ENCODE measurements around the gene LOXL3.

The LOXL3 gene

DNA sequence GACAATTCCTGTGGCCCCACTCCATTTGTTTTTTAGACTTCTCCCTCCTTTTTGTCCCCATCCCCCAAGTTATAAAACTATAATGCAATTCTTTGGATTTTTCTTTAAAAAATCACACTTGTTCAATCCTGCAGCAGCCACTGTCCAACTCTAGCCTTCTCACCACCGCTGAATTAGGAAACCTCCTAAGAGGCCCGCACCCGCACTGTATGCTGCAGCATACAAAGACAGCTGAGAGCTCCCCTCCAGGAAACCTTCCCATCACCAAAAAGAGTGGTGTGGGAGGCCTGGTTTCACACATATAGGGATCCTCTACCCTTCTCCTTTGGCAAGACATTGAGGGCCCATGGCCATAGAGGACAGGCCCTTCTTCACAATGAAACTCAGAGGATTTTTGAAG, 49.2 kb downstream of the LOXL3 start:
- no peak for DNase-seq

DNA sequence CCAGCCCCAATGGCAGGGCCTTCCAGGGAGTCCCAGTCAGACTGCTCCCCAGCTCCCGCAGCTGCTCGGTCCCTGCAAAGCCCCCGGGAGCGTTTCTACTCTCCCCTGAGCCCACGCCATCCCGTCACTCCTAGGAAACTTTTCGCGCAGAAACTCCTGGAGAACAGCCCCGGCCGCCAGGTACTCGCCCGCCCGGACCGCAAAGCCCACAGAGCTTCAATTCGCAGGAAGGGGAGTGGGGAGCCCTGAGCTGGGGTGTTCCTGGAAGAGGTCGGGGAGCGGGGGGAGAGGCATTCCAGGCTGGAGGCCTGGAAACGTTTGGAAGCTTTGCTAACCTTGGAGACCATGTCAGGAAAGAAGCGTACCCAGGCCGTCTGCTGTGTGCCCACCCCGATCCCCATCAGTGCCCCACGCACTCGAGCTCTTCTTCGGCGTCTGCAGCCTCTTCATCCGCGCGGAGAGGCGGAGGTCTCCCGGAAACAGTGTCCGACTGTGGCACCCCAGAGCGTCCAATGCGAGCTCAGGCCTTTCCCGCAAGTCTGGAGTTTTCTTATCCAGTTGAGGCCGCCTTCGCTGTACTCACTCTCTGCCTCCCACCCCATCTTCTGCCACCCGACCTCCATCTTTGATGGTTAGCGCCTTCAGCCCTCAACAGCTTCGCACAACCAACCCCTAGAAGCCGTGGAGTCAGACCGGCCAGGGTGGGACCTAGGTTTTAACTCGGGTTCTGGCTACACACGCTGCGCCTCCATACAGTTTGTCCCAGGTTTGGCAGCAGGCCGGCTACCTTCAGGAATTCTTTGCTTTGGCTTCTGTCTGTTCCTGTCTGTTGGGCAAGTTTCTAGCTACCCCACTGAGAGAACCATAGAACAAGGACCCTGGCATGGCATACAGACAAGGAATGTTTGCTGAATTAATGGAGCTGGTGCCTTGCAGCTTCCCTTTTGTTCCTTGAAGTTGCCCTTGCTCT, 50.0 kb downstream of the LOXL3 start:
- DNase-seq = no peak

DNA sequence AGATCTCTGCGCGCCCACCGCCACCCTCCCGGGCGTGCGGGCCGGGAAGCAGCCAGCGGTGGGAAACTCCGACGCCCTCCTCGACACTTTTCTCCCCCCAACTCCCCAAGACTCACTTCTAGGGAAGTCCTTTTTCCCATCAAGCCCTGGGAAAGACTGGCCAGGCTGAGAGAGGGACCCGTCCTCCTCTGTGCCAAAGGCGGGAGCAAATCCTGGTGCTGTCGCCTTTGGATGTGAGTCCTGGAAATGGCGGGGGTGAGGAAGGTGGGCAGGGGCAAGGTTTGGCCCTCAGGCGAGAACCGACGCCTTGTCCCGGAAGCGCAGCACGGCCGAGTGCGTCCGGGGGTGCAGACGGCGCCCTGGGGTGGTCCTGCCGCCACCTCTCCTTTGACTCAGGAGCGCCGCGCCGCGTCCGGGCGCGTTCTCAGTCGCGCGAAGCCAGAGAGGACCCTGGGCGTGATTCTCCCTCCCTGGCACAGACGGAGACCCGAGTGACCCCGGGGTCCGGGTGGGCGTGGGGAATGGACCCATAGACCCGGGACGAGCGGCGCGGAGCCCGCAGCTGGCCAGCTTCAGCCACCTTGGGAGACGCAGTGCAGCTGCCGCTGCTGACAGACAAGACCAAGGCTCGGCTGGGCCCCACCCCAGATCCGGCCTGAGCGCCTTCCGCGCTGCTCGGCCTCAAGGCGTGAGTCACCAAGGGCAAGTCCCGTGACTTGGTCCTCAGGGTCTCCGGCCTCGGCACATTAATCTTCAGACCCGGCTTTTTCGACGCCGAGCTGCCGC, 50.8 kb downstream of the LOXL3 start:
- no peak for DNase-seq

DNA sequence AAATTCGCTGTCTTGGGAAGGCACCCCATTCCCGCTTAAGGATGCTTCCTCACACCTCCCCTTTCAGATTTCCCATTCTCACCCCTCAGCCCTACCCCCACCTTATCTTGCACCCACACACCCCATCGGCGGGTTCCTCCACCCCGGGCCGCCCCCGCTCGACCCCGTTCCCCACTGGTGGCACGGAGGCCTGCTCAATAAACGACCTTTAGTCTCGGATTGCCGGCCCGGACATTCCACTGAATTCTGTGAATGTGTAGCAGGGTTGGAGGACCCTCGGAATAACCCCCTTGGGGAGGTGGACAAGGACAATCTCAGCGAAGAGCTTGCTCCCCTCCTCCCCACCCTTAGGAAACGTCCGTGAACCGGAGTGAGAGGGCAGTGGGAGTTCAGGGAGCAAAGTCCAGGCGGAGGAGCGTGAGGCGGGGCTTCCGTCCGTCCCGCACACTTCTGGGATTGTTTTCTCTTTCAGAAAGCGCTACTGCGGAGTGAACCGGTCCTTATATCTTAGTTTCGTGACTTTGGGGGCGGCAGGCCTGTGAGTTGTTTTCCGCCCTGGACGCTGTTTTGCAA, 51.5 kb downstream of the LOXL3 start:
- no peak for DNase-seq

DNA sequence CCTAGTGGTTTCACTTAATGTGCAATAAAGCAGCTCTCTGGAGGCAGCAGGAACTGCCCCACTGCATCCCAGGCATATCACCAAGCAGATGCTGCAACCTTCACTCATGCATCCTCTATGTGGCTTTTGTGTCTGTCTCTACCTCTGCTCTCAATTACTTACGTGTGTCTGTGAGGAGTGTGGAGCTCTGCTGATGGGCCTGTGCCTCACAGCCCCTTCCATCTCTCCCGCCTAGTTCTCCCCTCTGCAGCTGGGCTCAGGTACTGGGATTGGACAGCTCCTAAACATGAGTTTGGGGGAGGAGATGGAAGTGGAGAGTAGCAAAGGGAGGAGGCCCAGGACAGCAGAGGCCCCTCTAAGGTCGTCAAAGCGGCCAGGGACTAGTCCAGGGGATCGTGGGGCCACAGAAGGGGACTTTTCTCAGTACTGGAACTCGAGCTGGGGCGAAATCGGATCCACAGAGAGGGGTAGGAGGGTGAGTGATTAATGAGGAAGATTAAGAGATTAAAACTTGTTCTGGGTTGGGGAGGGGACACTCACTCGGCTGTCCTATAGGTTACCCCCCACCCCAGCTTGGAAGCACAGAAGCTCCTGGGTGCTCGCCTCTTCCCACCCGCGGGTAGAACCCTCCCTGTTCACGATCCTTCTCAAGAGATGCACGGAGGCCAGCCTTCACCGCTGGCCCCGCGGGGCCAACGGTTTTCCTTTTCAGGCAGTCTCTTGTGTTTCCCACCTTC, 52.2 kb downstream of the LOXL3 start:
- DNase-seq = no peak

DNA sequence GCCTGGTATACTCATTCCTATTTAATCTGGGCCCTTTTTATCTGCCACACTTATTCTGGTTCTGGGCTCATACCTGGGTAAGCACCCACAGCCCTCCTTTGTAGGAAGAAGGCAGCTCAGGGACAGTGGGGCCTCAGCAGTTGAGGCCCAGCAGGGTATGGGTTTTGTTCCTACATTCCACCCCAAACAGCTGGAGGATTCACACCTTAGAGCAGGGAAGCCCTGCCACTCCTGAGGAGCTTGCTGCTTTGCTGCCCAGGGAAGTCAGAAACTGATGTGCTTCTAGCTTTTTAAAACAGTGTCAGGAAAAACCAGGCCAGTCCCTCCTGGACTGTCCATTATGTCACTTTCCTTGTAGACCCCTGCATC, 53.2 kb downstream of the LOXL3 start:
- DNase-seq = no peak

DNA sequence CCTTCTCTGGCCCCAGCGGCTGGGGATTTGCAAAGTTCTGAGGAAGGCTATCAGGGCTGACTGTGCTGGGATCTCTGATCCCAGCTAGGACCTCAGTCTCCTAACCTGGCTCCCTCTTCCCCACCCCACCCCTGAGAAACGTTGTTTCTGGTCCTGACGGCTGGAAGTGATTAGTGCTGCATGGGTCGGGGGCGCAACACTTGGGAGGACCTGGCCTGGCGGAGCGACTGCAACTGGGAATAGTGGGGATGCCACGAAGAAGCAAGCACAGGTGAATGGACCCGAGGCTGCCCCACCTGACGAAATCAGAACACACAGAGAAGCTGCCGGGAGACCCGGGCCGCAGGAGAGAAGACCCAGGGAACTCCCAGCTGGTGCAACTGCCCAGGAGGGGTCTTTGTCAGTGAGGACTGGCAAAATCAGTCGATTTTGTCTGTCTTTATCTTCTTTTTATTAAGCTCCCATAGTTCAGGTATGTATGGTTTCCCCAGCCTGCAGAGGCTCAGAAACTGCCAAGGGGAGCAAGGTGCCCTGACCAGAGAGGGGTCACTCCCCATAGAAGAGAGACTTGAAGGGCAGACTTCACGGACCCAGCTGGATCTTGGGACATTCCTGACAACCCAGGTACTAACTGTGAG, 53.7 kb downstream of the LOXL3 start:
- DNase-seq = no peak

DNA sequence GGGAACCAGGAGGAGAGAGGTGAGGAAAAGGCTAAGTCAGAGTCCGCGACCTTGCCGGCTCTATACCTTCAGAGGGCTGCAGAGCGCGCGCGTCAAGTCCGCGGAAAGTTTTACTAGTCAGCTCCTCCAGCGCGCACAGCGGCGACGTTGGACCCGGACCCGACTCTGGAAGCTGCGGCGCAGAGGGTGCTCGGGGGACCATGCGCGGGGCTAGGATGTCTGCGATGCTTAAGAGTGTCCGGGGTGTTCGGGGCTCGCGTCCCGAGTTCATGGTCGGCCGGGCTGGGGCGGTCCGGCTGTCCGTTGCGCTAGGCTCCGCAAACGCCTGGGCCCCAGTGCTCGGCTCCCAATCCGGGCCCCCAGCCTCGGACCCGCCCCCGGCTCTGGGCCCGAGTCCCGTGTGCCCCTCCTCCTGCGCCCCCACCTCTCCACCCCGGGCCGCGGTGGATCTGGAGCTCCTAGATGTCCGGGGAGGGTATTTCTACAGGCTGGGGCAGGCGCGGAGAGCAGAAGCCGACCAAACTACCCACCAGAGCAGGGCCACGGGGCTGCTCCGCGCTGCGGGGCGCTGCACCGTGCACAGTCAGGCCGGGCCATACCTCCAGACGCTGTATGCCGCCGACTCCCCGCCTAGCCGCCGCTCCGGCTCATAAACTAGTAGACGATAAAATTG, 54.3 kb downstream of the LOXL3 start, which contains the start of gene LBX2:
Gene LBX2, minus strand, starts transcription at position 337 of the 673 bp plus-strand sequence. Its CDS starts 66 bp downstream, at position 271.
- DNase-seq = no peak

DNA sequence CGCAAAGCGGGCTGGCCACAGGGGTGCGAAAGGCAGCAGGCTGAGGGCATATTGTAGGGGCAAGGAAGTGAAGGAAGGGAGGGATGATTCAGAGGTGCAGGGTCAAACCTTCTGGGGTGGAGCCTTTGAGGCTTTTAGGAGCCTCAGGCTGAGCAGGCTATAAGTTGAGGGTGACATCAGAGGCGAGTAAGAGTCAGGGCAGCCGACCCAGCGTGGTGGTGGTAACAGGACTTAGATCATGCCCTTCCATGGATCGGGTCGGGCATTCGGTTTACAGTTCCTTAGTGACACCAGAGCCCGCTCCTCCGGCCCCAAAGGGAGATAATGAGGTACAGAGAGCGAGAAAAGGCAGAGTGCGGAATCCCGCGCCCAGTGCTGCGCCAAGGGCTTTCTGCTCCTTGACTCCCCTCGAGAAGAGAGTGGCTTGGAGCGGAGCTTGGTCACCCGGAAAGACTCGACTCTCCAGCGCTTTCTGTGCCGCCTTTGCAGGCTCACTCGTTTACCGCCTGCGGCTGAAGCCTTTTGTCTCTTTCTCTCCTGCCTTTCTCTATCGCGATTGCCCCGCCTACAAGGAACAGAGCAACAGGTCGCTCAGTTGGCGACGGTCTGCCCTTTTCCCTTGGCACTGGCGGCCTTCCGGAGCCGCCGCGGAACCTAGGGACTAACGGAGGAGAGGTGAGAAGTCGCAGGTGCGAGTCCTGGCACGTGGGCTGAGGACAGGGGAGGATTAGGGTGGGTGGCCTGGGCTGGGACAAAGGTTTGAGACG, 55.1 kb downstream of the LOXL3 start:
- no peak for DNase-seq

DNA sequence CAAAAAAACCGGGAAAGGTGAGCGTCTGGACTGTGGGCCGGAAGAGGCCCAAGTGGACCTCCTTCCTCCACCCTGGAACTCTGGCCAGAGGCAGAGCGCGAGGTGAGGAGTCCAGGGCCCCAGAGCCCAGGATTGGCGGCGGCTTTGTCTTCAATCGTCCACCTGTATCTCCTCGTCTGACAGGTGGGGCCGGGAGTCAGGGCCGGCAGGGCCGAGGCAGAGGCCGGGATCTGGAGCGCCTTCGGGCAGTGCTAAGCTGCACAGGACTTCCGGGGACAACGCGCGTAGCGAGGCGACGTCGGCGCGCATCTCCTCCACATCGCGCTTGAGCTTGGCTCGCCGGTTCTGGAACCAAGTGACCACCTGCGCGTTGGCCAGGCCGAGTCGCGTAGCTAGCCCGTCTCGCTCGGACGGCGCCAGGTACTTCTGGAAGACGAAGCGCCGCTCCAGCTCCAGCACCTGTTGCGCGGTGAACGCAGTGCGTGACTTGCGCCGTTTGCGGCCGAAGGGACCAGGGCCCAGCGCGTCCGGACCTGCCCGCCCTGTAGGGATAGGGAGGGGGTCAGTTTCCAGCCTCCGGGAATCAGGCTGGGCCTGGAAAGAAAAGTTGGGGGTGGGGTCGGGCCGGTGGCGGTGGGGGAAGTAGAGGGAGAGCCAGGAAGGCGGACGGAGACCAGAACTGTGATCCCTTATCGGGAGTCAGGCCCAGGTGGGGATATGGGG, 55.8 kb downstream of the LOXL3 start:
- DNase-seq = no peak

DNA sequence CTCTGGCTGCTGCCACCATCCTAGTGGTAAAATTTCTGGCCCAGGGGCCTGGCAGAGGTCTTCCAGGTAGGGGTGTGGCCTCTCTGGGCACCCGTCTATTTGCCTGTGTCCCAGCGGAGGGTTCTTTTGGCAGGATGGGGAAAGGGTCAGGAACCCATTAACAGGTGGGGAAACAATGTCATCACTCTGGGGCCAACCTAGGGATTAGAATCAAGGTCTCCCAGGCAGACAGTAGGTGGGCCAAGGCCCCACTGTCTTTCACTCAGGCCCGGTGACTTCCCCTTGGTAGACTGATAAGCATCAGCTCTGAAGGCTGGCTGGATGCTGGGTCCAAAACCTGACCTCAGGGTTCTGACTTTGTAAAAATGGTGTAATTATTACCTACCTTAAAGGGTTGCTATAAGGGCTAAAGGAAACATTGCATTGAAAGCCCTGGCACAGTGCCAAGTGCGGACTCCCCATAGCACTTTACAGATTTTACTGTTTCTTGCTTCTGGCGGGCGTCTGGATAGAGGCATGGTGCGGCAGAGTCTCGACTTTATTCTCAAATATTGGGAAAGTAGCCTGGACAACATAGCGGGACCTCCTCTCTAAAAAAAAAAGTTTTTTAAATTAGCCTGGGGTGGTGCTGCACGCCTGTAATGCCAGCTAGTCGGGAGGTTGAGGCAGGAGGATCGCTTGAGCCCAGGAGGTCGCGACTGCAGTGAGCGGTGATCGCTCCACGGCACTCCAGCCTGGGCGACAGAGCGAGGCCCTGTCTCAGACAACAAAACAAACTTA, 56.6 kb downstream of the LOXL3 start:
- DNase-seq = no peak

DNA sequence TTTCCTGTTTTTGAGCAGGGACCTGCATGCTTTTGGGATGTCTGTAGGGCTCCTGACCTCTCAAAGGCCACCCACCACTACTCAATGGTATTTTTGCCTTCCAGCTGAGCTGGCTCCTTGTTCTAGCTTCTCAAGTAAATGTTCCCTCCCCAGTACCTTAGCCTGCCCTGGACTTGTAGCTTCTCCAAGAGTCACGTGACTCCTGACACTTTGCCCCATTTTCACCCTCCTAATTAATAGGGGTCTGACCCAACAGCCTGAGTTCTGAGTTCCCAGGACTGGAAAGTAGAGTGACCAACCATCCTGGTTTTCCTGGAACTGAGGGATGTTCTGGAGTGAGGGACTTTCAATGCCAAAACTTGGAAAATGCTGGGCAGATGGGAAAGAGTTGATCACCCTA, 58.3 kb downstream of the LOXL3 start:
- no peak for DNase-seq

DNA sequence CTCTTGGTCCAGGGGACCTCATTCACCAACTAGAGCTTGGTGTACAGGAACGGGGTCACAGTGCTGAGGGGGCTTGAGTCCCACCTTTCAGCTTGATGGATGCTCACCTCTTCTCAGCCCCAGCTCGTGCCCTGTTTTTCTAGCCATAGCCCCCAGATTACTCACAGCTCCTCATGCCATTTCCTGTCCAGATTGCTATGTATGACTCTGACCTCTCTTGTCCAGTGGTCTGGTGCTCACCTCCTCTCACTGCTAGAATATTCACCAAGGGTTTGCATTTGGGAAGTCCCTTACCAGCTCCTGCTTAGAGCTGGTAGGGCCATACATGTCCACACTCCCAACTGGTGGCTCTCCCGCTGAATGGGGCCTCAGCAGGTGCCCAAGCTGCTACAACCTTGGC, 60.2 kb downstream of the LOXL3 start:
- no peak for DNase-seq

DNA sequence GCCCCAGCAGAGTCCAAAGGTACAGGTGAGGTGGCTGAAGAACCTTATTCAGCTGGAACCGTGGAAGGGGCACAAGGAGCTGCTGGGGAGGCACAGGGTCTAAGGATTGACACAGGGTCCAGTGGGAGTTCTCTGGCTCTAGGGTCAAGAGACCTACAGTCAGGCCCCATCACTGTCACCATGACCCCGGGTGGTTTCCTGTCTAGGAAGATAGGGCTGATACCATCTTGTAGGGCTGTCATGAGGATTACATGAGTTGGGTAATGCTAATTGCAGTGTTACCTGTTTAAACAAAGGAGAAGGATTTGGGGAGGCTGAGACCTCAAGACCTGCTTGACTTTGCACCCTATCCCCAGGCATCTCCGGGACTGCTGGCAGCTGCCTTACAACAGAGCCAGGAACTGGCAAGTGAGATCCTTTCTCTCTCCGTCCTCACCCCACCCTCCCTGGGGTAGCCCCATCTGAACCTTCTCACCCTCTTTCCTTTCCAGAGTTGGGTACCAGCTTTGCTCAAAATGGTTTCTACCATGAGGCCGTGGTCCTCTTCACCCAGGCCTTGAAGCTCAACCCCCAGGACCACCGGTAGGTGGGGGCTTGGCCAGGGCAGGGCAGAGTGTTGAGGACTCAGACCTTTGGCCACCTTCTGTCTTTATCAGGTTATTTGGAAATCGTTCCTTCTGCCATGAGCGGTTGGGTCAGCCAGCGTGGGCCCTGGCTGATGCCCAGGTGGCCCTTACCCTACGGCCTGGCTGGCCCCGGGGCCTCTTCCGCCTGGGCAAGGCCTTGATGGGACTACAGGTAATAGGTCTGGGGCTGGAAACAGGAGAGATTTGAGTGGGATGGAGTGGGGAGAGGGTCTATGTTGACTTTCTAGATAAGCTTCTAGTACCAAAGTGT, 61.8 kb downstream of the LOXL3 start:
- no peak for DNase-seq

DNA sequence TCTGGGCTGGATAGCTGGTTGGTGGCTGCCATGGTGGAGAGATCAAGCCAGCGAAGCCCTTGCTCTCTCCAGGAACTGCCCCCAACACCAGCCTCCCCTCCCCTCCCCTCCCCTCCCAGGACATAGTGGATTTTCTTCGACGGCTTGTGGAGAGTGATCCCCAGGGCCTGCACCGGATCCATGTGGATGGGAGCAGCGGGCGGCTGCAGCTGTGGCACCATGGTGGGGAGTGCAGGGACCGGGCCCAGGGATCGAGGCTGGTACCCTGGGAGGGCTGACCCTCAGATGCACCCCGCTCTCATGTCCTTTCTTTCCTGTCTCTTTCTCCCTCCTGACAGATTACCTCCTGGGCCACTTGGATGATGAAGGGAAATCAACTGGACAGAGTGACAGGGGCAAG, 63.8 kb downstream of the LOXL3 start:
- DNase-seq = no peak

DNA sequence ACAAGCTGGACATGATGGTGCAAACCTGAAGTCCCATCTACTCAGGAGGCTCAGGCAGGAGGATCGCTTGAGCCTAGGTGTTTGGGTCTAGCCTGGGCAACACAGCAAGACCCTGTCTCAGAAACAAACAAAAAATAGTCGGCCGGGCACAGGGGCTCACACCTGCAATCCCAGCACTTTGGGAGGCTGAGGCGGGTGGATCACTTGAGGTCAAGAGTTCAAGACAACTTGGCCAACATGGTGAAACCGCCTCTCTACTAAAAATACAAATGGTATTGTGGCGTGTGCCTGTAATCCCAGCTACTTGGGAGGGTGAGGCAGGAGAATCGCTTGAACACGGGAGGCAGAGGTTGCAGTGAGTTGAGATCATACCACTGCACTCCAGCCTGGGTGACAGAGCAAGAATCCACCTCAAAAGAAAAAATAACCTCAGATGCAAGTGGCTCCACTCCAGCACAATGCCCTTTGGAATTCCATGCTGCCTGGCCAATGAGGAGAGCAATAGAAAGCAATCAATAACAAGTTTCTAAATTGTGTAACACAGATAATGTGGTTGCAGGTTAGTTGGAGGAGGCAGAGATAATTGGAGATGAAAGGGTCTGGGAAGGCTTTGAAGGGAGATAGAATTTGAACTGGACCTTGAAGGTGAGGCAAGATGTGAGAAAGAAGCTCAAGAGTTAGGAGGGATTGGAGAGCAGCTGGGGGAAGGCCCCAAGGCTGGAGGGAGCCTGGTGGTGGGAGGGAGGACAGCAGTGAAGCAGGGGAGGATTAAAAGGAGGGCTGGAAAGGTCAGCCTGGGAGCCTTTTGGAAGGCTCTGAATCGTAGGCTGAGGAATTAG, 64.9 kb downstream of the LOXL3 start:
- DNase-seq = no peak

DNA sequence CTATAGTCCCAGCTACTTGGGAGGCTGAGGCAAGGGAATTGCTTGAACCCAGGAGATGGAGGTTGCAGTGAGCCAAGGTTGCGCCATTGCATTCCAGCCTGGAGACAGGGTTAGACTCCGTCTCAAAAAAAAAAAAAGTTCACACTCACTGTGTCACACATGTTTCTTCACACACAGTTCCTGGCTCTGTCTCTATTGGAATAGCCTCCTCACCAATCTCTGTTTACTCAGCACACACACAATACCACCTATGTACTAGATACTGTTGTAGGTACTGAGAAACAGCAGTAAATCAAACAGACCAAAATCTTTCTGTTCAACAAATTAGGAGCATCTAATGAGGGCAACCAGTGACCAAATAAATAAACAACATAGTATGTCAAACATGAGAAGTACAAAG, 67.6 kb downstream of the LOXL3 start:
- no peak for DNase-seq
